ENCODE results near the gene FAF1. TPM values are rescaled to one million over a fixed set of nuclear protein-coding genes. Genes with fewer than 3 reads are reported as not detected.

Gene FAF1
- total and polyA plus RNA-seq, 9 of the 15 experiments (the other 6 are each of a cell fraction or from before 2014, with no cell fraction given) = 48.7 to 225 (median 118) TPM

DNA sequence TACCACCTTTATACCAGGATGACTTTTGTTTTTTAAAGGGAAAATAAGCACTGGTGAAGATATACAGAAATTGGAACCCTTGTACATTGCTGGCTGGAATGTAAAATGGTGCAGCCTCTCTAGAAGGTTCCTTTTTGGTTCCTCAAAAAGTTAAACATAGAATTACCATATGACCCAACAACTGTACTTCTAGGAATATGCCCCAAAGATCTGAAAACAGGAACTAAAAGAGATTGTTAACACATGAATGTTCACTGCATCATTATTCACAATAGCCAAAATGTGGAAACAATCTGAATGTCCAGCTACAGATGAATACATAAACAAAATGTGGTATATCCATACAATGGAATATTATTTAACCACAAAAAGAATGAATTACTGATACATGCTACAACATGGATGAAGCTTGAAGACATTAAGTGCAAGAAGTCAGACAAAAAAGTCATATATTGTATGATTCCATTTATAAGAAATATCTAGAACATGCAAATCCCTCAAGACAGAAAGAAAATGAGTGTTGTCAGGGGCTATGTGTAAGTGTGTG lies 452.0 kb downstream of the FAF1 start:
- no peaks in the 10 kb centered on the region for H4K20me1 ChIP-seq (replicated peaks; ENCODE audit: control insufficient read depth, insufficient read depth, low read length)
- H3K27ac ChIP-seq (ENCODE audit: extremely low read depth, low read depth, low read length) = no peak overlapping the region
- H3K79me2 ChIP-seq (ENCODE audit: control insufficient read depth, insufficient read depth, low read length) = no peaks in the 10 kb centered on the region
- ChIA-PET POLR2A (interaction anchor here (0.7 kb wide), 1 partner anchor 1768 kb away, joined by 3 read pairs; no protein-coding TSS in a partner anchor), CTCF (ENCODE audit: low intra/inter-chr PET ratio) (no interaction called here)
- no peak overlapping the region for H2AFZ ChIP-seq (ENCODE audit: low read depth, low read length)
- intact Hi-C loops (cut with micrococcal nuclease) = no loop called here
- H3K36me3 ChIP-seq (ENCODE audit: control insufficient read depth, insufficient read depth, low read length) = peaks cover 17% of the 10 kb centered on the region
- H3K4me1 ChIP-seq (replicated peaks in 1 of 2; ENCODE audit: control insufficient read depth in 2 of 2, insufficient read depth in 2 of 2, low read length in 2 of 2) = no peaks in the 10 kb centered on the region
- no TSS peak for BruUV-seq (replicated peaks)
- H3K4me3 ChIP-seq = no peak overlapping the region
- no peak for TF ChIP-seq ZNF282 (CRISPR knock-in tag; IDR thresholded peaks at IDR 0.05)
- TF ChIP-seq SMARCE1 (IDR thresholded peaks at IDR 0.05) = no peak
- TF ChIP-seq, protein P1, sequence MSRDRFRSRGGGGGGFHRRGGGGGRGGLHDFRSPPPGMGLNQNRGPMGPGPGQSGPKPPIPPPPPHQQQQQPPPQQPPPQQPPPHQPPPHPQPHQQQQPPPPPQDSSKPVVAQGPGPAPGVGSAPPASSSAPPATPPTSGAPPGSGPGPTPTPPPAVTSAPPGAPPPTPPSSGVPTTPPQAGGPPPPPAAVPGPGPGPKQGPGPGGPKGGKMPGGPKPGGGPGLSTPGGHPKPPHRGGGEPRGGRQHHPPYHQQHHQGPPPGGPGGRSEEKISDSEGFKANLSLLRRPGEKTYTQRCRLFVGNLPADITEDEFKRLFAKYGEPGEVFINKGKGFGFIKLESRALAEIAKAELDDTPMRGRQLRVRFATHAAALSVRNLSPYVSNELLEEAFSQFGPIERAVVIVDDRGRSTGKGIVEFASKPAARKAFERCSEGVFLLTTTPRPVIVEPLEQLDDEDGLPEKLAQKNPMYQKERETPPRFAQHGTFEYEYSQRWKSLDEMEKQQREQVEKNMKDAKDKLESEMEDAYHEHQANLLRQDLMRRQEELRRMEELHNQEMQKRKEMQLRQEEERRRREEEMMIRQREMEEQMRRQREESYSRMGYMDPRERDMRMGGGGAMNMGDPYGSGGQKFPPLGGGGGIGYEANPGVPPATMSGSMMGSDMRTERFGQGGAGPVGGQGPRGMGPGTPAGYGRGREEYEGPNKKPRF (IDR thresholded peaks at IDR 0.05; ENCODE audit: low read depth, low read length) = no peak
- no peak overlapping the region for H3K4me2 ChIP-seq (ENCODE audit: insufficient read depth, low read length)
- no peaks in the 10 kb centered on the region for H3K27me3 ChIP-seq (ENCODE audit: control insufficient read depth in 2 of 2, insufficient read depth in 2 of 2, low read length in 2 of 2)
- DNase-seq (ENCODE audit: extremely low read depth in 1 of 4, low spot score in 3 of 4) (no peak), ATAC-seq (no peak), FAIRE-seq (no peak)
- no peak overlapping the region for H3K9ac ChIP-seq (ENCODE audit: insufficient read depth in 1 of 2, low read depth in 2 of 2, low read length in 2 of 2)
- in situ Hi-C loops (cut with MboI) = no loop called here
- H3K9me1 ChIP-seq (ENCODE audit: control insufficient read depth, insufficient read depth, low read length) = no peaks in the 10 kb centered on the region
- no peaks in the 10 kb centered on the region for H3K9me3 ChIP-seq (replicated peaks; ENCODE audit: control insufficient read depth, insufficient read depth, low read depth, low read length)

GRCh38 chr1:50505427-50505826 lies 454.6 kb downstream of the FAF1 start:
- DNase-seq (ENCODE audit: extremely low read depth in 1 of 4, low spot score in 3 of 4) = no peak
- Histone ChIP-seq H4K20me1 (replicated peaks; ENCODE audit: control insufficient read depth, insufficient read depth, low read length) (no peaks in the 10 kb centered on the region), H3K9me3 (replicated peaks; ENCODE audit: control insufficient read depth, insufficient read depth, low read depth, low read length) (no peaks in the 10 kb centered on the region), H3K27ac (ENCODE audit: extremely low read depth, low read depth, low read length) (no peak overlapping the region), H3K36me3 (ENCODE audit: control insufficient read depth, insufficient read depth, low read length) (peaks cover 14% of the 10 kb centered on the region), H3K4me2 (ENCODE audit: insufficient read depth, low read length) (no peak overlapping the region), H3K4me1 (replicated peaks in 1 of 2; ENCODE audit: control insufficient read depth in 2 of 2, insufficient read depth in 2 of 2, low read length in 2 of 2) (no peaks in the 10 kb centered on the region), H3K9me1 (ENCODE audit: control insufficient read depth, insufficient read depth, low read length) (no peaks in the 10 kb centered on the region), H3K79me2 (ENCODE audit: control insufficient read depth, insufficient read depth, low read length) (no peaks in the 10 kb centered on the region), H3K9ac (ENCODE audit: insufficient read depth in 1 of 2, low read depth in 2 of 2, low read length in 2 of 2) (no peak overlapping the region), H2AFZ (ENCODE audit: low read depth, low read length) (no peak overlapping the region), H3K27me3 (ENCODE audit: control insufficient read depth in 2 of 2, insufficient read depth in 2 of 2, low read length in 2 of 2) (no peaks in the 10 kb centered on the region), H3K4me3 (no peak overlapping the region)
- in situ Hi-C loops (cut with MboI) (no loop called here), intact Hi-C loops (cut with micrococcal nuclease) (no loop called here)
- FAIRE-seq = no peak
- no peak for ATAC-seq
- POLR2A ChIA-PET = no interaction called here
- CTCF ChIA-PET (ENCODE audit: low intra/inter-chr PET ratio) = no interaction called here
- BruUV-seq (replicated peaks) = no TSS peak
- TF ChIP-seq HDAC8 (tag; IDR thresholded peaks at IDR 0.05) = no peak

Data from K562 (cell line).